Measurements from ENCODE around the gene NUP188.
"Not testable (repeated sequence)": the region's sequence is repeated elsewhere in the genome, so short reads cannot be mapped to it uniquely, and the experiment has no call there.

Gene NUP188

GRCh38 chr9:128943832-128944620 is 3.5 kb upstream of the NUP188 start:
- Histone ChIP-seq H3K27me3 (replicated peaks) (no peaks in the 10 kb centered on the region), H3K27ac (no peak overlapping the region), H3K4me3 (ENCODE audit: low read depth, low read length) (no peak overlapping the region), H3K36me3 (replicated peaks) (no peaks in the 10 kb centered on the region)
- in situ Hi-C loops (cut with HindIII; ENCODE audit: low pct_ligation_motif_present, low sequenced_read_pairs), result no loop called here
- DNase-seq, result no peak
- no peak for TF ChIP-seq CTCF (IDR thresholded peaks at IDR 0.05; ENCODE audit: low read depth, low read length, missing control alignments)

- in situ Hi-C loops (cut with HindIII; ENCODE audit: low pct_ligation_motif_present, low sequenced_read_pairs); H3K36me3 ChIP-seq (replicated peaks); H3K27ac ChIP-seq; H3K4me3 ChIP-seq (ENCODE audit: low read depth, low read length); H3K27me3 ChIP-seq (replicated peaks); DNase-seq: not testable (repeated sequence)
Observed at GRCh38 chr9:128944966-128945365, 2.5 kb upstream of the NUP188 start.

DNA sequence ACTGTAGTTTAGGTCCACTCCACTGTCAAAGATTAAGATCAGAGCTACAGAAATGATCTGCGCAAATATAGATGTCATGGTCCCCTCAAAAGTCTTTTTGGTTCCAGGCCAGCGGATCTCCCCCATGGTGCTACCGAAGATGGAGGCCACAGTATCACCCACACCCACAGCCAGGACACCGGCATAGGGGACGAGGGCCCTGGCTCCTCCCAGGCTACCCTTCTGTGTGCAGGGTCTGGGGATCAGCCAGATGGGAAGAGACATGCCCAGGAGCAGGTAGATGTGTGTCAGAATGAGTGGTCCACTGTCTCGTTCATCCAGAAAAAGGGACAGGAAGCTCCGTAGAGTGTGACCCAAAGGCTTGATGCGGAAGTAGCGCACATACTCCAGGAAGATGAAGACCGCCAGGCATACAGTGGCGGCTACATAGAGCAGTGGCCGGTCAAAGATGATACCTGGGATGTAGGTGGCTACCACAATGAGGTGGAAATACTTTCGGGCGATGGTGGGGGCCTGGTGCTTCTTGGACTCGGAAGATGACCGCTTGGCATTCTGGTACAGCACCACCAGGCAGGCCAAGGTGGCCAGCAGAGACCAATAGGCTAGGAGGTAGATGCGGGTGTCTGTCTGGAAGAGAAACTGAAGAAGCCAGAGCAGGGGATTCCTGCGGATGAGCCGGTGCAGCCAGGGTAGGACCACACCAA is 1.5 kb upstream of the NUP188 start:
- in situ Hi-C loops (cut with HindIII; ENCODE audit: low pct_ligation_motif_present, low sequenced_read_pairs), result no loop called here
- TF ChIP-seq CTCF (IDR thresholded peaks at IDR 0.05; ENCODE audit: low read depth, low read length, missing control alignments), result no peak
- no peak overlapping the region for H3K27ac ChIP-seq
- DNase-seq, result no peak
- no peaks in the 10 kb centered on the region for H3K27me3 ChIP-seq (replicated peaks)
- H3K36me3 ChIP-seq (replicated peaks), result peaks cover 4% of the 10 kb centered on the region
- no peak overlapping the region for H3K4me3 ChIP-seq (ENCODE audit: low read depth, low read length)

DNA sequence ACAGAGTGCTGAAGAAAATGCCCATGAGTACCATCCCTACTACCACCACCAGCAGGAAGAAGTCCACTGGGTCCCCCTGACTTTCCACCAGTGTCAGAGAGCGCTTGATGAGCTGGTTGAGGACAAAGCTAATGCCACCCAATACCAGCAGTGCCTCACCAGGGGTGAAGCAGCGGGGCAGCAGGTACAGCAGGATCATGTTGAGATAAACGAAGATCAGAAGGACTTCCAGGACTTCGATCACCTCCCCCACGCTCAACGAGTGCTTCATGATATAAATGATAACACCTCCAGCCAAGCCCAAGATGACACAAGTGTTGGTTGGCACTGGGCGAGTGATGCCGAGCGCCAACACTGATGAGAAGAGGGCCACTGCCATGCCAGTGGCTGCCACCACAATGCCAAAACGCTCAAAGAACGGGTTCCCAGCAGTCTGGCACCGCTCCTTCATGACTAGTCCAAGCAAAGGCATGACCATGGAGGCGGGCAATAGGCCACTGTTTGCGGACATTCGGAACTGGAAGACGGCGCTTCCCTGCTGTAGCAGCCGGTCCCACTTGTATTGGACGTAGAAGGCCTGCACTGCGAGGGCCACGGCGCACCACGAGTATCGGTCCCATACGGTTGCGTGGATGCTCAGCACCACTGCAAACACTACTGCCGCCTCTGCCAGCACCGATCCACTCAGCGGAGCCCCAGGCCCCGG is 775 bp upstream of the NUP188 start:
- in situ Hi-C loops (cut with HindIII; ENCODE audit: low pct_ligation_motif_present, low sequenced_read_pairs), result no loop called here
- Histone ChIP-seq H3K27ac (peak overlapping the region; percentile 93), H3K27me3 (replicated peaks) (no peaks in the 10 kb centered on the region), H3K36me3 (replicated peaks) (peaks cover 4% of the 10 kb centered on the region), H3K4me3 (ENCODE audit: low read depth, low read length) (peak overlapping the region; percentile 96)
- DNase-seq, result peak; percentile 22
- TF ChIP-seq CTCF (IDR thresholded peaks at IDR 0.05; ENCODE audit: low read depth, low read length, missing control alignments), result no peak

GRCh38 chr9:128947277-128947526 is 297 bp upstream of the NUP188 start:
- Histone ChIP-seq H3K27ac (peak overlapping the region; percentile 93), H3K36me3 (replicated peaks) (peaks cover 4% of the 10 kb centered on the region), H3K27me3 (replicated peaks) (no peaks in the 10 kb centered on the region), H3K4me3 (ENCODE audit: low read depth, low read length) (peak overlapping the region; percentile 96)
- no peak for TF ChIP-seq CTCF (IDR thresholded peaks at IDR 0.05; ENCODE audit: low read depth, low read length, missing control alignments)
- in situ Hi-C loops (cut with HindIII; ENCODE audit: low pct_ligation_motif_present, low sequenced_read_pairs), result no loop called here
- no peak for DNase-seq

DNA sequence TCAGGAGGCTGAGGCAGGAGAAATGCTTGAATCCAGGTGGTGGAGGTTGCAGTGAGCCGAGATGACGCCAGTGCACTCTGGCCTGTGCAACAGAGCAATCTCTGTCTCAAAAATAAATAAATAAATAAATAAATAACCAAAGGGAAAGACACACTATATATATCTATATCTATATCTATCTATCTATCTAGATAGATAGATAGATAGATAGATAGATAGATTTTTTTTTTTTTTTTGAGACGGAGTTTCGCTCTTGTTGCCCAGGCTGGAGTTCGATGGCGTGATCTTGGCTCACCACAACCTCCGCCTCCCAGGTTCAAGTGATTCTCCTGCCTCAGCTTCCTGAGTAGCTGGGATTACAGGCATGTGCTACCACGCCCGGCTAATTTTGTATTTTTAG is 13.9 kb downstream of the NUP188 start:
- H3K36me3 ChIP-seq (replicated peaks), result peaks cover 31% of the 10 kb centered on the region
- in situ Hi-C loops (cut with HindIII; ENCODE audit: low pct_ligation_motif_present, low sequenced_read_pairs); DNase-seq; H3K27me3 ChIP-seq (replicated peaks); H3K4me3 ChIP-seq (ENCODE audit: low read depth, low read length); H3K27ac ChIP-seq: not testable (repeated sequence)

Data from brain microvascular endothelial cell (primary cell).